Measurements from ENCODE around the gene COA3. TPM values are rescaled to one million over a fixed set of nuclear protein-coding genes. Genes with fewer than 3 reads are reported as not detected.

COA3 gene
- polyA plus RNA-seq, 1 of the 3 experiments (the other 2 are of a cell fraction): 103 TPM

DNA sequence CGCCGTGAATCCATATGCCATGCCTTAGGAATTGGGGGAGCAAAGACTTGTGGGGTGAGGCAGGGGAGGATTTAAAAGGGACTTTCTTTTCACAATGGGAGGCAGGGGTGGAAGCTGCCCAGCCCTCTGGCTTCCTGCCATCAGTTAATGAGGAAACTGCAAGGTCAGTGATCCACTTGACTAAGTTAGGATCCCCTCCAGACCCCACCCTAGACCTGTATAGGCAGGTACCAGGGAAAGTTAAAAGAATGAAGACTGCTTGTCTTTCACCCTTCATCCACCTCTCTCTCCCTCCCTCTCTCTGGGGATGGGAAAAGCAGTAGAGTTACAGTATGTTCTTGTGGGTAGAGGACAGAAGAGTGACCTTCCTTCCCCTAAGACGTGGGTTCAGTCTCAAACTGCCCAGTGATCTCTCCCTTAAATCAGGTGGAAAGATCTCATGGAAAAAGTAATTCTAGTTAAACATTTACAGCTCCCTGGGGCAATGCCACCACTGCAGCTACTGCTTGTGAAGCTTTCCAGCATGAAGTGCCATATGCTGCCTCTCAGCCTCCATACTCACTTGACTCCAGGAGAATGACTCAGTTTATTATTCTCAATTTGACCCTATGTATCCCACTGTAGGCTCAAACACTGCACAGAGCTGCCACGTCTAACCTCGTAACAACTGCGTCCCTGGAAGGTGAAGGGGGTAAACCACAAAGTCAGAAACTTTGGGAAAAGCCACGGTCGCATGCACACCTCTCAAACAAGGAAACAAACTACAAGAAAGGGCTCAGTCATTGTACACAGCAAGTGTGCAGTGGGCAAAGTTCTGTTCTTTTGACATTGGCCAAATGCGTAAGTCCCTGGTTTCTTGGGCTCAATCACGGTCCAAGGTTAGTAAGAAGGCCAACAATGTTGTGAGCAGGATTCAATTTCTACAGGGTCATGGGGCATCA is 1.2 kb downstream of the COA3 start:
- CTCF ChIA-PET: interaction anchor here (0.6 to 2.2 kb wide), 6 partner anchors 12 to 221 kb away, joined by 3 to 7 read pairs (median 4); partner anchors contain the start of genes PSMC3IP and RAMP2
- H3K4me2 ChIP-seq: peak overlapping the region; percentile 87
- peak overlapping the region; percentile 84; the same call in 1 of the 2 replicates for H3K9ac ChIP-seq
- POLR2A ChIA-PET: interaction anchor here (1.1 kb wide), 1 partner anchor 27 kb away, joined by 4 read pairs; the partner anchor contains the start of gene BECN1
- TF ChIP-seq FOSL2 (IDR thresholded peaks at IDR 0.05; ENCODE audit: borderline replicate concordance, low read depth) (no peak), TCF12 (IDR thresholded peaks at IDR 0.05) (no peak), POLR2AphosphoS5 (IDR thresholded peaks at IDR 0.05; ENCODE audit: low read depth, low read length) (0 out of 2 replicates have a peak, but pooled peaks have one; percentile 10), TEAD4 (IDR thresholded peaks at IDR 0.05; ENCODE audit: borderline replicate concordance, insufficient read depth) (no peak)
- TF ChIP-seq, protein P1, sequence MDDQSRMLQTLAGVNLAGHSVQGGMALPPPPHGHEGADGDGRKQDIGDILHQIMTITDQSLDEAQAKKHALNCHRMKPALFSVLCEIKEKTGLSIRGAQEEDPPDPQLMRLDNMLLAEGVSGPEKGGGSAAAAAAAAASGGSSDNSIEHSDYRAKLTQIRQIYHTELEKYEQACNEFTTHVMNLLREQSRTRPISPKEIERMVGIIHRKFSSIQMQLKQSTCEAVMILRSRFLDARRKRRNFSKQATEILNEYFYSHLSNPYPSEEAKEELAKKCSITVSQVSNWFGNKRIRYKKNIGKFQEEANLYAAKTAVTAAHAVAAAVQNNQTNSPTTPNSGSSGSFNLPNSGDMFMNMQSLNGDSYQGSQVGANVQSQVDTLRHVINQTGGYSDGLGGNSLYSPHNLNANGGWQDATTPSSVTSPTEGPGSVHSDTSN (IDR thresholded peaks at IDR 0.05): no peak
- no peak overlapping the region for H2AFZ ChIP-seq (ENCODE audit: low read depth)
- H4K20me1 ChIP-seq (ENCODE audit: insufficient read depth): no peaks in the 10 kb centered on the region
- no peaks in the 10 kb centered on the region for H3K36me3 ChIP-seq (replicated peaks in 1 of 2; ENCODE audit: control insufficient read depth in 1 of 2, insufficient read depth in 2 of 2, low read length in 1 of 2)
- H3K27me3 ChIP-seq (ENCODE audit: insufficient read depth): no peaks in the 10 kb centered on the region
- H3K4me3 ChIP-seq (ENCODE audit: low read depth in 2 of 2, low read length in 1 of 2): peak overlapping the region; percentile 93 to 94
- WGBS (ENCODE audit: low lambda C conversion rate): 88% methylated on average over 10 of the region's 10 CpGs
- H3K9me3 ChIP-seq: no peaks in the 10 kb centered on the region
- H3K79me2 ChIP-seq (ENCODE audit: insufficient read depth): peaks cover 18% of the 10 kb centered on the region; the same call in 1 of the 2 replicates
- H3F3A ChIP-seq (replicated peaks; ENCODE audit: insufficient read depth): peaks cover 8% of the 10 kb centered on the region
- H3K9me2 ChIP-seq: no peaks in the 10 kb centered on the region
- DNase-seq: no peak
- peaks cover 7 to 15% of the 10 kb centered on the region in 2 experiments; a peak in 1 of 4 replicates for H3K4me1 ChIP-seq (ENCODE audit: control insufficient read depth in 1 of 2, insufficient read depth in 2 of 2, low read depth in 1 of 2, low read length in 1 of 2)
- H3K27ac ChIP-seq (ENCODE audit: low read depth in 2 of 2, low read length in 1 of 2): 0 out of 4 replicates have a peak overlapping the region, but pooled peaks of 1 of the 2 experiments have one; percentile 36

DNA sequence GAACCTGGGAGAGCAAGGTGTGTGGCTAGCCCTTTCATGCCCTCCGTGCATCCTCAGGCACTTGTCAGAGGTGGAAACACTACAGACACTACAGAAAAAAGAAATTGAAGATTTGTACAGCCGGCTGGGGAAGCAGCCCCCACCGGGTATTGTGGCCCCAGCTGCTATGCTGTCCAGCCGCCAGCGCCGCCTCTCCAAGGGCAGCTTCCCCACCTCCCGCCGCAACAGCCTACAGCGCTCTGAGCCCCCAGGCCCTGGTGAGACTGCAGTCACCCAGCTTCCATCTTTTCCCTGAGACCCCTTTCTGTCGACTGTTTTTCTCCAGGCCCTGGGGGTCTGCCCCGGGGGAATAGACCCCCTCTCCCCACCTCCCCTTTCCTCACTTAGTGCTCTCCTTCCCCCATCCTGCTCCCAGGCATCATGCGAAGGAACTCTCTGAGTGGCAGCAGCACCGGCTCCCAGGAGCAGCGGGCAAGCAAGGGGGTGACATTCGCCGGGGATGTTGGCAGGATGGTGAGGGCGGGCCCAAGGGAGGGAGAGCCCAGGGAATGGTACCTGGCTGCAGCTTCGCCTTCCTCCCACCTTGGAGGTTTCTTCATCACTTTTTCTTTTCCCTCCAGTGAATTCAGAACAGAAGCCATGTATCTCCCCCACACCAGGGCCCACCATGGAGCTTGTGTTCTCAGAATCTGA is 2.3 kb downstream of the COA3 start:
- no peaks in the 10 kb centered on the region for H3K9me2 ChIP-seq
- H3K4me3 ChIP-seq (ENCODE audit: low read depth in 2 of 2, low read length in 1 of 2): no peak overlapping the region
- H3K36me3 ChIP-seq (replicated peaks in 1 of 2; ENCODE audit: control insufficient read depth in 1 of 2, insufficient read depth in 2 of 2, low read length in 1 of 2): no peaks in the 10 kb centered on the region
- H3F3A ChIP-seq (replicated peaks; ENCODE audit: insufficient read depth): peaks cover 8% of the 10 kb centered on the region
- no peak overlapping the region for H3K4me2 ChIP-seq
- H3K9ac ChIP-seq: no peak overlapping the region
- H3K27me3 ChIP-seq (ENCODE audit: insufficient read depth): no peaks in the 10 kb centered on the region
- POLR2A ChIA-PET: no interaction called here
- no peaks in the 10 kb centered on the region for H3K9me3 ChIP-seq
- no peak overlapping the region for H3K27ac ChIP-seq (ENCODE audit: low read depth in 2 of 2, low read length in 1 of 2)
- no peak for DNase-seq
- H3K4me1 ChIP-seq (ENCODE audit: control insufficient read depth in 1 of 2, insufficient read depth in 2 of 2, low read depth in 1 of 2, low read length in 1 of 2): peaks cover 7 to 15% of the 10 kb centered on the region in 2 experiments; a peak in 1 of 4 replicates
- peaks cover 18% of the 10 kb centered on the region; the same call in 1 of the 2 replicates for H3K79me2 ChIP-seq (ENCODE audit: insufficient read depth)
- no peaks in the 10 kb centered on the region for H4K20me1 ChIP-seq (ENCODE audit: insufficient read depth)
- WGBS (ENCODE audit: low lambda C conversion rate): 90% methylated on average over 17 of the region's 18 CpGs
- CTCF ChIA-PET: interaction anchor here (0.9 to 1.3 kb wide), 3 partner anchors 24 to 219 kb away, joined by 4 to 5 read pairs (median 4); partner anchors contain the start of genes PSMC3IP and RAMP2
- no peak overlapping the region for H2AFZ ChIP-seq (ENCODE audit: low read depth)
- TF ChIP-seq JUND (IDR thresholded peaks at IDR 0.05) (no peak), EZH2phosphoT487 (IDR thresholded peaks at IDR 0.05; ENCODE audit: borderline replicate concordance, low read depth) (no peak), EP300 (IDR thresholded peaks at IDR 0.05; ENCODE audit: borderline replicate concordance in 1 of 2, low read depth in 1 of 2, low read length in 1 of 2) (no peak), RXRA (IDR thresholded peaks at IDR 0.05; ENCODE audit: borderline replicate concordance, low read depth) (no peak), CHD2 (IDR thresholded peaks at IDR 0.05; ENCODE audit: low read length, partially characterized antibody) (no peak), POLR2AphosphoS5 (IDR thresholded peaks at IDR 0.05; ENCODE audit: low read depth, low read length) (no peak)
- TF ChIP-seq, protein P2, sequence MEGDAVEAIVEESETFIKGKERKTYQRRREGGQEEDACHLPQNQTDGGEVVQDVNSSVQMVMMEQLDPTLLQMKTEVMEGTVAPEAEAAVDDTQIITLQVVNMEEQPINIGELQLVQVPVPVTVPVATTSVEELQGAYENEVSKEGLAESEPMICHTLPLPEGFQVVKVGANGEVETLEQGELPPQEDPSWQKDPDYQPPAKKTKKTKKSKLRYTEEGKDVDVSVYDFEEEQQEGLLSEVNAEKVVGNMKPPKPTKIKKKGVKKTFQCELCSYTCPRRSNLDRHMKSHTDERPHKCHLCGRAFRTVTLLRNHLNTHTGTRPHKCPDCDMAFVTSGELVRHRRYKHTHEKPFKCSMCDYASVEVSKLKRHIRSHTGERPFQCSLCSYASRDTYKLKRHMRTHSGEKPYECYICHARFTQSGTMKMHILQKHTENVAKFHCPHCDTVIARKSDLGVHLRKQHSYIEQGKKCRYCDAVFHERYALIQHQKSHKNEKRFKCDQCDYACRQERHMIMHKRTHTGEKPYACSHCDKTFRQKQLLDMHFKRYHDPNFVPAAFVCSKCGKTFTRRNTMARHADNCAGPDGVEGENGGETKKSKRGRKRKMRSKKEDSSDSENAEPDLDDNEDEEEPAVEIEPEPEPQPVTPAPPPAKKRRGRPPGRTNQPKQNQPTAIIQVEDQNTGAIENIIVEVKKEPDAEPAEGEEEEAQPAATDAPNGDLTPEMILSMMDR (IDR thresholded peaks at IDR 0.05): no peak
- TF ChIP-seq, protein P3, sequence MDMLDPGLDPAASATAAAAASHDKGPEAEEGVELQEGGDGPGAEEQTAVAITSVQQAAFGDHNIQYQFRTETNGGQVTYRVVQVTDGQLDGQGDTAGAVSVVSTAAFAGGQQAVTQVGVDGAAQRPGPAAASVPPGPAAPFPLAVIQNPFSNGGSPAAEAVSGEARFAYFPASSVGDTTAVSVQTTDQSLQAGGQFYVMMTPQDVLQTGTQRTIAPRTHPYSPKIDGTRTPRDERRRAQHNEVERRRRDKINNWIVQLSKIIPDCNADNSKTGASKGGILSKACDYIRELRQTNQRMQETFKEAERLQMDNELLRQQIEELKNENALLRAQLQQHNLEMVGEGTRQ (IDR thresholded peaks at IDR 0.05; ENCODE audit: borderline replicate concordance, low read depth, low read length): no peak
- TF ChIP-seq, protein P4, sequence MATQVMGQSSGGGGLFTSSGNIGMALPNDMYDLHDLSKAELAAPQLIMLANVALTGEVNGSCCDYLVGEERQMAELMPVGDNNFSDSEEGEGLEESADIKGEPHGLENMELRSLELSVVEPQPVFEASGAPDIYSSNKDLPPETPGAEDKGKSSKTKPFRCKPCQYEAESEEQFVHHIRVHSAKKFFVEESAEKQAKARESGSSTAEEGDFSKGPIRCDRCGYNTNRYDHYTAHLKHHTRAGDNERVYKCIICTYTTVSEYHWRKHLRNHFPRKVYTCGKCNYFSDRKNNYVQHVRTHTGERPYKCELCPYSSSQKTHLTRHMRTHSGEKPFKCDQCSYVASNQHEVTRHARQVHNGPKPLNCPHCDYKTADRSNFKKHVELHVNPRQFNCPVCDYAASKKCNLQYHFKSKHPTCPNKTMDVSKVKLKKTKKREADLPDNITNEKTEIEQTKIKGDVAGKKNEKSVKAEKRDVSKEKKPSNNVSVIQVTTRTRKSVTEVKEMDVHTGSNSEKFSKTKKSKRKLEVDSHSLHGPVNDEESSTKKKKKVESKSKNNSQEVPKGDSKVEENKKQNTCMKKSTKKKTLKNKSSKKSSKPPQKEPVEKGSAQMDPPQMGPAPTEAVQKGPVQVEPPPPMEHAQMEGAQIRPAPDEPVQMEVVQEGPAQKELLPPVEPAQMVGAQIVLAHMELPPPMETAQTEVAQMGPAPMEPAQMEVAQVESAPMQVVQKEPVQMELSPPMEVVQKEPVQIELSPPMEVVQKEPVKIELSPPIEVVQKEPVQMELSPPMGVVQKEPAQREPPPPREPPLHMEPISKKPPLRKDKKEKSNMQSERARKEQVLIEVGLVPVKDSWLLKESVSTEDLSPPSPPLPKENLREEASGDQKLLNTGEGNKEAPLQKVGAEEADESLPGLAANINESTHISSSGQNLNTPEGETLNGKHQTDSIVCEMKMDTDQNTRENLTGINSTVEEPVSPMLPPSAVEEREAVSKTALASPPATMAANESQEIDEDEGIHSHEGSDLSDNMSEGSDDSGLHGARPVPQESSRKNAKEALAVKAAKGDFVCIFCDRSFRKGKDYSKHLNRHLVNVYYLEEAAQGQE (IDR thresholded peaks at IDR 0.05; ENCODE audit: low read depth, low read length): no peak
- TF ChIP-seq, protein P1 (IDR thresholded peaks at IDR 0.05): no peak

Data from SK-N-SH (cell line).